ENCODE results near the gene TCF4. TPM values are rescaled to one million over a fixed set of nuclear protein-coding genes. Genes with fewer than 3 reads are reported as not detected.

TCF4 gene
- polyA plus RNA-seq, 1 of the 3 experiments (the other 2 are of a cell fraction), result 39.1 TPM

- Histone ChIP-seq H4K20me1 (ENCODE audit: insufficient read depth) (no peaks in the 10 kb centered on the region), H3K27me3 (ENCODE audit: insufficient read depth) (no peaks in the 10 kb centered on the region), H3K79me2 (ENCODE audit: insufficient read depth) (no peaks in the 10 kb centered on the region), H3K9ac (no peak overlapping the region), H3K4me1 (ENCODE audit: control insufficient read depth in 1 of 2, insufficient read depth in 2 of 2, low read depth in 1 of 2, low read length in 1 of 2) (no peaks in the 10 kb centered on the region; a peak in 1 of 4 replicates), H3K9me2 (no peaks in the 10 kb centered on the region), H3K36me3 (replicated peaks in 1 of 2; ENCODE audit: control insufficient read depth in 1 of 2, insufficient read depth in 2 of 2, low read length in 1 of 2) (no peaks in the 10 kb centered on the region), H3K4me2 (no peak overlapping the region), H3F3A (replicated peaks; ENCODE audit: insufficient read depth) (no peaks in the 10 kb centered on the region), H3K9me3 (no peaks in the 10 kb centered on the region), H3K27ac (ENCODE audit: low read depth in 2 of 2, low read length in 1 of 2) (no peak overlapping the region), H3K4me3 (ENCODE audit: low read depth in 2 of 2, low read length in 1 of 2) (no peak overlapping the region), H2AFZ (ENCODE audit: low read depth) (no peak overlapping the region)
- ChIA-PET POLR2A (no interaction called here), CTCF (no interaction called here)
- TF ChIP-seq SIN3A (IDR thresholded peaks at IDR 0.05; ENCODE audit: borderline replicate concordance, low read depth, low read length) (no peak), MAX (IDR thresholded peaks at IDR 0.05; ENCODE audit: low read depth) (no peak), RCOR1 (IDR thresholded peaks at IDR 0.05; ENCODE audit: low read length) (no peak), PBX3 (IDR thresholded peaks at IDR 0.05) (no peak), FOXM1 (IDR thresholded peaks at IDR 0.05; ENCODE audit: low read depth) (no peak), GABPA (IDR thresholded peaks at IDR 0.05; ENCODE audit: low read depth) (no peak), USF1 (IDR thresholded peaks at IDR 0.05; ENCODE audit: borderline replicate concordance, low read depth) (no peak), GATA2 (CRISPR knock-in tag; IDR thresholded peaks at IDR 0.05) (no peak), REST (IDR thresholded peaks at IDR 0.05; ENCODE audit: low read depth, low read length) (no peak)
- WGBS (ENCODE audit: low lambda C conversion rate), result 38% methylated on average over 2 of the region's 2 CpGs
- no peak for DNase-seq
Observed at GRCh38 chr18:55635439-55635838, 47.4 kb upstream of the TCF4 start.

GRCh38 chr18:55634545-55634944, 46.6 kb upstream of the TCF4 start:
- no peaks in the 10 kb centered on the region for H3F3A ChIP-seq (replicated peaks; ENCODE audit: insufficient read depth)
- no peak overlapping the region for H3K4me3 ChIP-seq (ENCODE audit: low read depth in 2 of 2, low read length in 1 of 2)
- H2AFZ ChIP-seq (ENCODE audit: low read depth), result peak overlapping the region; percentile 47; the same call in 1 of the 2 replicates
- no peaks in the 10 kb centered on the region for H3K27me3 ChIP-seq (ENCODE audit: insufficient read depth)
- no peaks in the 10 kb centered on the region for H4K20me1 ChIP-seq (ENCODE audit: insufficient read depth)
- H3K79me2 ChIP-seq (ENCODE audit: insufficient read depth), result no peaks in the 10 kb centered on the region
- no peak overlapping the region for H3K9ac ChIP-seq
- H3K27ac ChIP-seq (ENCODE audit: low read depth in 2 of 2, low read length in 1 of 2), result no peak overlapping the region
- no peaks in the 10 kb centered on the region for H3K36me3 ChIP-seq (replicated peaks in 1 of 2; ENCODE audit: control insufficient read depth in 1 of 2, insufficient read depth in 2 of 2, low read length in 1 of 2)
- no peak for DNase-seq
- no peak overlapping the region for H3K4me2 ChIP-seq
- H3K9me2 ChIP-seq, result no peaks in the 10 kb centered on the region
- CTCF ChIA-PET, result no interaction called here
- H3K4me1 ChIP-seq (ENCODE audit: control insufficient read depth in 1 of 2, insufficient read depth in 2 of 2, low read depth in 1 of 2, low read length in 1 of 2), result no peaks in the 10 kb centered on the region; a peak in 1 of 4 replicates
- no peaks in the 10 kb centered on the region for H3K9me3 ChIP-seq
- WGBS (ENCODE audit: low lambda C conversion rate), result 40% methylated on average over 3 of the region's 3 CpGs
- POLR2A ChIA-PET, result no interaction called here
- TF ChIP-seq EP300 (IDR thresholded peaks at IDR 0.05; ENCODE audit: borderline replicate concordance in 1 of 2, low read depth in 1 of 2, low read length in 1 of 2) (no peak), CTCF (IDR thresholded peaks at IDR 0.05) (no peak), SMC3 (IDR thresholded peaks at IDR 0.05; ENCODE audit: low read depth, low read length) (no peak), FOSL2 (IDR thresholded peaks at IDR 0.05; ENCODE audit: borderline replicate concordance, low read depth) (0 out of 2 replicates have a peak, but pooled peaks have one; percentile 1), USF2 (IDR thresholded peaks at IDR 0.05; ENCODE audit: borderline replicate concordance, low read depth, low read length) (no peak), PBX3 (IDR thresholded peaks at IDR 0.05) (peak; percentile 17; the same call in 1 of the 2 replicates), NFIC (IDR thresholded peaks at IDR 0.05; ENCODE audit: borderline replicate concordance) (no peak)
